ENCODE results near the gene ACTN4. TPM values are rescaled to one million over a fixed set of nuclear protein-coding genes. Genes with fewer than 3 reads are reported as not detected.

Gene ACTN4
- total RNA-seq, 1 experiment from 2014 or later: 3,297 TPM

DNA sequence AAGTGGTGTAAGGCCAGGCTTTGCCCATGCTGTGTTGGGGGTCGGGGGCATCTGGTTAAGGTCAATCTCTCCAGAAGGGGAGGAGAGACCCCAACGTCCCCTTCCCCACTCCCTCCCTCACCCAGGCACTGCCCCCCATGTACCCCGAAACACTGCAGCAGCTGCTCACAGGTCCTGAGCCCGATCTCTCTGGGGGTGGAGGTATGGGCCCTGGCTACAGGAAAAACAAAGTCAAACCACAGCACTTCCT is 86.7 kb downstream of the ACTN4 start:
- BruUV-seq (replicated peaks): no TSS peak
- in situ Hi-C loops (cut with HindIII; ENCODE audit: low pct_unique_long_range_greater_than_20kb, low sequenced_read_pairs): no loop called here
- peak overlapping the region; percentile 93 for H3K27ac ChIP-seq (ENCODE audit: low read length)
- no peaks in the 10 kb centered on the region for H3K9me3 ChIP-seq (ENCODE audit: control insufficient read depth, insufficient read depth, low read depth, low read length)
- peak overlapping the region; percentile 37 to 54 for H3K4me3 ChIP-seq (ENCODE audit: low read depth in 2 of 2, low read length in 2 of 2)
- H3K36me3 ChIP-seq (ENCODE audit: control insufficient read depth, insufficient read depth, low read length): peaks cover 20% of the 10 kb centered on the region
- CTCF ChIA-PET: interaction anchor here (0.6 to 2.2 kb wide), 4 partner anchors 10 to 196 kb away, joined by 4 to 7 read pairs (median 6); partner anchors contain the start of genes MRPS12 and SARS2
- POLR2A ChIA-PET: interaction anchor here (0.6 to 1.5 kb wide), 6 partner anchors 14 to 190 kb away, joined by 3 to 5 read pairs (median 3); no protein-coding TSS in a partner anchor
- intact Hi-C loops (cut with micrococcal nuclease; ENCODE audit: unreplicated experiment): loop anchor here (5.0 kb wide), 2 partner anchors 98 to 198 kb away; partner anchors contain the start of genes ECH1, MRPS12 and SARS2
- ATAC-seq: no peak
- peaks cover 61% of the 10 kb centered on the region for H3K4me1 ChIP-seq (ENCODE audit: control insufficient read depth, insufficient read depth, low read length)
- DNase-seq (ENCODE audit: low read depth, low spot score): no peak
- no peaks in the 10 kb centered on the region for H3K27me3 ChIP-seq (ENCODE audit: control insufficient read depth, insufficient read depth, low read length)
- TF ChIP-seq TCF7L2 (IDR thresholded peaks at IDR 0.05; ENCODE audit: low read depth, low read length): no peak
- TF ChIP-seq SIN3A (IDR thresholded peaks at IDR 0.05; ENCODE audit: borderline replicate concordance, insufficient read depth, low read depth, low read length): no peak
- no peak for TF ChIP-seq POLR2AphosphoS5 (IDR thresholded peaks at IDR 0.05; ENCODE audit: low read depth, low read length)
- TF ChIP-seq, protein P1, sequence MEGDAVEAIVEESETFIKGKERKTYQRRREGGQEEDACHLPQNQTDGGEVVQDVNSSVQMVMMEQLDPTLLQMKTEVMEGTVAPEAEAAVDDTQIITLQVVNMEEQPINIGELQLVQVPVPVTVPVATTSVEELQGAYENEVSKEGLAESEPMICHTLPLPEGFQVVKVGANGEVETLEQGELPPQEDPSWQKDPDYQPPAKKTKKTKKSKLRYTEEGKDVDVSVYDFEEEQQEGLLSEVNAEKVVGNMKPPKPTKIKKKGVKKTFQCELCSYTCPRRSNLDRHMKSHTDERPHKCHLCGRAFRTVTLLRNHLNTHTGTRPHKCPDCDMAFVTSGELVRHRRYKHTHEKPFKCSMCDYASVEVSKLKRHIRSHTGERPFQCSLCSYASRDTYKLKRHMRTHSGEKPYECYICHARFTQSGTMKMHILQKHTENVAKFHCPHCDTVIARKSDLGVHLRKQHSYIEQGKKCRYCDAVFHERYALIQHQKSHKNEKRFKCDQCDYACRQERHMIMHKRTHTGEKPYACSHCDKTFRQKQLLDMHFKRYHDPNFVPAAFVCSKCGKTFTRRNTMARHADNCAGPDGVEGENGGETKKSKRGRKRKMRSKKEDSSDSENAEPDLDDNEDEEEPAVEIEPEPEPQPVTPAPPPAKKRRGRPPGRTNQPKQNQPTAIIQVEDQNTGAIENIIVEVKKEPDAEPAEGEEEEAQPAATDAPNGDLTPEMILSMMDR (IDR thresholded peaks at IDR 0.05): no peak
- TF ChIP-seq, protein P2, sequence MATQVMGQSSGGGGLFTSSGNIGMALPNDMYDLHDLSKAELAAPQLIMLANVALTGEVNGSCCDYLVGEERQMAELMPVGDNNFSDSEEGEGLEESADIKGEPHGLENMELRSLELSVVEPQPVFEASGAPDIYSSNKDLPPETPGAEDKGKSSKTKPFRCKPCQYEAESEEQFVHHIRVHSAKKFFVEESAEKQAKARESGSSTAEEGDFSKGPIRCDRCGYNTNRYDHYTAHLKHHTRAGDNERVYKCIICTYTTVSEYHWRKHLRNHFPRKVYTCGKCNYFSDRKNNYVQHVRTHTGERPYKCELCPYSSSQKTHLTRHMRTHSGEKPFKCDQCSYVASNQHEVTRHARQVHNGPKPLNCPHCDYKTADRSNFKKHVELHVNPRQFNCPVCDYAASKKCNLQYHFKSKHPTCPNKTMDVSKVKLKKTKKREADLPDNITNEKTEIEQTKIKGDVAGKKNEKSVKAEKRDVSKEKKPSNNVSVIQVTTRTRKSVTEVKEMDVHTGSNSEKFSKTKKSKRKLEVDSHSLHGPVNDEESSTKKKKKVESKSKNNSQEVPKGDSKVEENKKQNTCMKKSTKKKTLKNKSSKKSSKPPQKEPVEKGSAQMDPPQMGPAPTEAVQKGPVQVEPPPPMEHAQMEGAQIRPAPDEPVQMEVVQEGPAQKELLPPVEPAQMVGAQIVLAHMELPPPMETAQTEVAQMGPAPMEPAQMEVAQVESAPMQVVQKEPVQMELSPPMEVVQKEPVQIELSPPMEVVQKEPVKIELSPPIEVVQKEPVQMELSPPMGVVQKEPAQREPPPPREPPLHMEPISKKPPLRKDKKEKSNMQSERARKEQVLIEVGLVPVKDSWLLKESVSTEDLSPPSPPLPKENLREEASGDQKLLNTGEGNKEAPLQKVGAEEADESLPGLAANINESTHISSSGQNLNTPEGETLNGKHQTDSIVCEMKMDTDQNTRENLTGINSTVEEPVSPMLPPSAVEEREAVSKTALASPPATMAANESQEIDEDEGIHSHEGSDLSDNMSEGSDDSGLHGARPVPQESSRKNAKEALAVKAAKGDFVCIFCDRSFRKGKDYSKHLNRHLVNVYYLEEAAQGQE (IDR thresholded peaks at IDR 0.05; ENCODE audit: insufficient read depth in 1 of 2, low read depth in 2 of 2, low read length in 1 of 2): no peak

DNA sequence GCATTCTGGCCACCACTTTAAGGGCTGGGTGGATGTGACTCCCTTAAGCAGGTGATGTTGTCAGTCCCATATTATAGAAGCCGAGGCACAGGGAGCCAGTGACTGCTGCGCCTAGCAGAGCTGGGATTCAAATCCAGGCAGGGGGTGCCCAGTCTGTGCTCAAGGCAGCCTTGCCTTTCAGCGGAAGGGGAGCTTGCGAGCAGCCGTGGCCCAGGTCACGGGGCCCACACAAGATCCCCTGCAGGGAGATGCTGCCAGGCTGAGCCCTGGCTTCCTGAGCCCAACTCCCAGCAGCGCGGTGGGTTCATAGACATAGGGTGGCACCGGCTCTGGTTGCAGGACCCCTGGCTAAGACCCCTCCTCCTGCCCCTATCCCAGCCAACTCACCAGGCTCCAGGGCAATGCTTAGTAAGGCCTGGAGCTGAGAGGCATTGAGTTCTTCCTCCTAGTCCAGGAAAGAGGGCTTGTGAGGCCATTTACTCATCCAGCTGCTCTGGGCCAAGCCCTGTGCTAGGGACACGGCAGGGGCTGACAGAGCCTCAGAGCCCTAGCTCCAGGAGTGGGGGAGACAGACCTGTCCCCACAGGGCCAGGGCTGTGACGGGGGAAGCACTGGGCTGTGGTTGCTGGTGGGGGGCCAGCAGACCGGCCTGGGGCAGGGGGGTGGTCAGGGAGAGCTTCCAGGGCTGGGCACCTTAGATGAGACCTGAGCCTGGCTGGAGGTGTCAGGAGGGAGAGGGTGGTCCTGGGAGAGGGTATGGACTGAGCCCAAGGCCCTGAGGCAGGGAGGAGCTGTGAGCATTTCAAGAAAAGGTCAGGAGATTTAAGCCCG is 87.2 kb downstream of the ACTN4 start:
- ChIA-PET POLR2A (interaction anchor here (0.6 to 1.5 kb wide), 11 partner anchors 13 to 558 kb away, joined by 3 to 8 read pairs (median 3); no protein-coding TSS in a partner anchor), CTCF (interaction anchor here (0.6 to 2.2 kb wide), 7 partner anchors 11 to 206 kb away, joined by 3 to 7 read pairs (median 5); partner anchors contain the start of genes MRPS12 and SARS2)
- Histone ChIP-seq H3K36me3 (ENCODE audit: control insufficient read depth, insufficient read depth, low read length) (peaks cover 16% of the 10 kb centered on the region), H3K4me3 (ENCODE audit: low read depth in 2 of 2, low read length in 2 of 2) (peak overlapping the region; percentile 37 to 54), H3K27me3 (ENCODE audit: control insufficient read depth, insufficient read depth, low read length) (no peaks in the 10 kb centered on the region), H3K9me3 (ENCODE audit: control insufficient read depth, insufficient read depth, low read depth, low read length) (no peaks in the 10 kb centered on the region), H3K27ac (ENCODE audit: low read length) (peak overlapping the region; percentile 93), H3K4me1 (ENCODE audit: control insufficient read depth, insufficient read depth, low read length) (peaks cover 57% of the 10 kb centered on the region)
- ATAC-seq (peak; percentile 47), DNase-seq (ENCODE audit: low read depth, low spot score) (peak; percentile 83)
- TF ChIP-seq TCF7L2 (IDR thresholded peaks at IDR 0.05; ENCODE audit: low read depth, low read length) (peak; percentile 59), POLR2AphosphoS5 (IDR thresholded peaks at IDR 0.05; ENCODE audit: low read depth, low read length) (peak; percentile 77), SIN3A (IDR thresholded peaks at IDR 0.05; ENCODE audit: borderline replicate concordance, insufficient read depth, low read depth, low read length) (no peak)
- TF ChIP-seq, protein P1 (IDR thresholded peaks at IDR 0.05): no peak
- TF ChIP-seq, protein P2 (IDR thresholded peaks at IDR 0.05; ENCODE audit: insufficient read depth in 1 of 2, low read depth in 2 of 2, low read length in 1 of 2): no peak
- in situ Hi-C loops (cut with HindIII; ENCODE audit: low pct_unique_long_range_greater_than_20kb, low sequenced_read_pairs) (no loop called here), intact Hi-C loops (cut with micrococcal nuclease; ENCODE audit: unreplicated experiment) (loop anchor here (5.0 kb wide), 2 partner anchors 98 to 198 kb away; partner anchors contain the start of genes ECH1, MRPS12 and SARS2)
- no TSS peak for BruUV-seq (replicated peaks)

All from Panc1 (cell line).